SW480 (cell line): ENCODE measurements around the gene SLC22A23.
A peak's percentile ranks its signal among the peaks of the same experiment; 100 is the strongest.

Experiments used
- DNase-seq: peaks from one replicate; pipeline ENCODE4 v3.0.0-alpha.2; 2016; ENCODE audit warnings: low spot score

SLC22A23 gene

GRCh38 chr6:3444276-3445088 is 12.4 kb downstream of the SLC22A23 start:
- peak; percentile 19 for DNase-seq

- DNase-seq: no peak
These were observed 13.7 kb downstream of the SLC22A23 start for GRCh38 chr6:3443221-3443515.

GRCh38 chr6:3442431-3443220 is 14.2 kb downstream of the SLC22A23 start:
- DNase-seq: peak; percentile 54

- DNase-seq: no peak
These were observed 15.9 kb downstream of the SLC22A23 start for GRCh38 chr6:3440911-3441310.

- no peak for DNase-seq
These were observed 16.9 kb downstream of the SLC22A23 start for GRCh38 chr6:3439961-3440360.

GRCh38 chr6:3438190-3439167 is 18.4 kb downstream of the SLC22A23 start:
- peak; percentile 37 for DNase-seq

GRCh38 chr6:3433005-3433404 is 23.8 kb downstream of the SLC22A23 start:
- peak; percentile 16 for DNase-seq

- DNase-seq: no peak
These were observed 24.4 kb downstream of the SLC22A23 start for GRCh38 chr6:3432416-3432815.

GRCh38 chr6:3431994-3432393 is 24.9 kb downstream of the SLC22A23 start:
- DNase-seq: no peak

- no peak for DNase-seq
These were observed 27.6 kb downstream of the SLC22A23 start for GRCh38 chr6:3429211-3429610.

GRCh38 chr6:3428700-3429099 is 28.1 kb downstream of the SLC22A23 start:
- no peak for DNase-seq

- no peak for DNase-seq
These were observed 28.6 kb downstream of the SLC22A23 start for GRCh38 chr6:3428247-3428646.

GRCh38 chr6:3427687-3428085 is 29.2 kb downstream of the SLC22A23 start:
- DNase-seq: no peak

GRCh38 chr6:3426927-3427686 is 29.7 kb downstream of the SLC22A23 start:
- no peak for DNase-seq

GRCh38 chr6:3426091-3426926 is 30.5 kb downstream of the SLC22A23 start:
- no peak for DNase-seq

- no peak for DNase-seq
These were observed 31.3 kb downstream of the SLC22A23 start for GRCh38 chr6:3425574-3425973.

GRCh38 chr6:3424185-3424927 is 32.5 kb downstream of the SLC22A23 start:
- DNase-seq: no peak

GRCh38 chr6:3423439-3424184 is 33.2 kb downstream of the SLC22A23 start:
- no peak for DNase-seq

GRCh38 chr6:3422435-3423070 is 34.3 kb downstream of the SLC22A23 start:
- no peak for DNase-seq
